OCI-LY3 (cell line): ENCODE data around the gene ANKRD11.

Experiments
- H2AFZ ChIP-seq: fragments of 200-600, 300-600 bp; shearing (Covaris generic); 2 replicates; pipeline ENCODE4 v1.6.0; 2014; ENCODE audit warnings: antibody characterized with exemption, low read depth, low read length
- H3K27ac ChIP-seq: fragments of 200-600, 300-600 bp; sonication (generic); 2 replicates; pipeline ENCODE4 v1.5.1; 2014; ENCODE audit warnings: mild to moderate bottlenecking, low read length, moderate library complexity, mixed read lengths
- H3K27me3 ChIP-seq: fragments of 200-600, 300-600 bp; sonication (generic); 2 replicates; pipeline ENCODE4 v1.6.1; 2014; ENCODE audit warnings: low read depth, low read length, mixed read lengths
- H3K36me3 ChIP-seq: fragments of 200-600, 300-600 bp; sonication (generic); replicated peaks from 2 replicates; pipeline ENCODE3; 2014; ENCODE audit warnings: low read depth, low read length, mixed read lengths
- H3K4me1 ChIP-seq: fragments of 300-600, 200-600 bp; sonication (generic); 2 replicates; pipeline ENCODE4 v1.6.1; 2014; ENCODE audit warnings: low read length, mixed read lengths
- H3K4me2 ChIP-seq: fragments of 200-600, 300-600 bp; sonication (generic); 2 replicates; pipeline ENCODE4 v1.6.1; 2014; ENCODE audit warnings: low read length, mixed read lengths
- H3K4me3 ChIP-seq: fragments of 300-600, 200-600 bp; sonication (generic); 2 replicates; pipeline ENCODE4 v1.5.1; 2014; ENCODE audit warnings: antibody characterized with exemption, mild to moderate bottlenecking, low read length, moderate library complexity
- H3K79me2 ChIP-seq: fragments of 300-600, 200-600 bp; shearing (Covaris generic); 2 replicates; pipeline ENCODE4 v1.6.1; 2014; ENCODE audit warnings: mild to moderate bottlenecking, low read length, mixed read lengths
- H3K9ac ChIP-seq: fragments of 300-600, 200-600 bp; shearing (Covaris generic); 2 replicates; pipeline ENCODE4 v1.6.0; 2014; ENCODE audit warnings: mild to moderate bottlenecking, low read length, moderate library complexity
- H3K9me3 ChIP-seq: fragments of 200-600, 300-600 bp; shearing (Covaris generic); 2 replicates; pipeline ENCODE4 v1.6.1; 2014; ENCODE audit warnings: low read length, mixed read lengths; ENCODE audit not compliant: insufficient read depth
- H4K20me1 ChIP-seq: fragments of 200-600, 300-600 bp; sonication (generic); 2 replicates; pipeline ENCODE4 v1.6.1; 2016; ENCODE audit warnings: low read length, mixed read lengths; ENCODE audit not compliant: insufficient read depth
- CTCF ChIP-seq: fragments of 200-600, 300-600 bp; sonication (generic); IDR thresholded peaks from 2 replicates; pipeline ENCODE4 v1.5.1; 2014; ENCODE audit warnings: antibody characterized with exemption, low read length, low read depth
- EZH2phosphoT487 ChIP-seq: fragments of 200-600 bp; shearing (Covaris generic); IDR thresholded peaks from 2 replicates; pipeline ENCODE4 v1.6.1; 2018; ENCODE audit warnings: antibody characterized with exemption, mixed run types, low read depth

Gene ANKRD11

DNA sequence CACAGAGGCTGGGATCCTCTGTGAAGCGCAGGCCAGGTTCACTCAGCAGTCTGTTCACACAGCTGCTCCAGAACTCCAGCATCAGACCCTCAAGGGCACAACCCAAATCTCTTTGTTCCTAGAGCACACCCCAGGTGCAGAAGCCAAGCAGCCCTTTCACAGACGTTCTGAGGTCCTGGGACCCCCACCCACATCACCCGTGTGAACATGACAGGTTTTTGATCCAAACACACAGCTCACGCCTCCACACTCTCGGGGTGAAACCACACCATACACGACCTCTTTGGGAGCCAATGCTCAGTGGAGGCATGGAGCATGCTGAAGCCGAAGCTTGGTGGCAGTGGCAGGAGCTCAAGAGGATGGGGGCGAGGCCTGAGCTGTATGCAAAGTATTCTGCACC, 175.5 kb downstream of the ANKRD11 start:
- Histone ChIP-seq H3K4me3 (no peak overlapping the region), H3K4me2 (no peak overlapping the region)
- TF ChIP-seq EZH2phosphoT487 (no peak), CTCF (no peak)

DNA sequence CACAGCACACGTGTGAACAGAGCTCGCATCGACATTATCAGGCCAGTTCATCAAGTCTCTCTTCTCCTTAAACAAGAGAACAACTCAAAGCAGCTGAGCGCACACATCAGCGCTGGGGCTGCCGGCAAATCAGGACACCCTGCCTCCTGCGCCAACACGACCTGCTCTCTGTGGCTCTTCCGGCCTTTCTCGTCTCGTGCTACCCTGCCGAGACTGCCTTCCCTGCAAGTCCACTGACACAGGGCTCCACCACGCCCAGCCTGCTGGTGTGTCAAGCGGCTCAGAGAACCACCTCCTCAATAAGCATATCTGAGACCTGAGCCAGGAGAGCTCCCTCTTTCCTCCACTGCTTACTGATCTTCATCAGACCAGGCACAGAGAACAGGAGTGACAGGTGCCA, 176.0 kb downstream of the ANKRD11 start:
- Histone ChIP-seq H3K27me3 (no peaks in the 10 kb centered on the region), H3K36me3 (peaks cover 44% of the 10 kb centered on the region), H3K4me2 (no peak overlapping the region), H3K79me2 (peaks cover 99% of the 10 kb centered on the region), H4K20me1 (peaks cover 99% of the 10 kb centered on the region), H3K9me3 (no peaks in the 10 kb centered on the region), H3K4me3 (no peak overlapping the region), H2AFZ (no peak overlapping the region), H3K9ac (no peak overlapping the region), H3K27ac (no peak overlapping the region), H3K4me1 (no peaks in the 10 kb centered on the region)
- TF ChIP-seq CTCF (no peak), EZH2phosphoT487 (no peak)

More for the DNA sequence above, 175.5 kb downstream of the ANKRD11 start:
- Histone ChIP-seq H3K9me3 (no peaks in the 10 kb centered on the region), H3K4me1 (no peaks in the 10 kb centered on the region), H3K27me3 (no peaks in the 10 kb centered on the region), H4K20me1 (peaks cover 99% of the 10 kb centered on the region), H3K9ac (no peak overlapping the region), H2AFZ (no peak overlapping the region), H3K27ac (no peak overlapping the region), H3K36me3 (peaks cover 44% of the 10 kb centered on the region), H3K79me2 (peaks cover 99% of the 10 kb centered on the region)

GRCh38 chr16:89313583-89313982, 176.8 kb downstream of the ANKRD11 start:
- Histone ChIP-seq H3K4me1 (no peaks in the 10 kb centered on the region), H3K79me2 (peaks cover 99% of the 10 kb centered on the region), H3K4me2 (no peak overlapping the region), H3K9ac (no peak overlapping the region), H3K4me3 (no peak overlapping the region), H3K36me3 (peaks cover 44% of the 10 kb centered on the region), H3K27me3 (no peaks in the 10 kb centered on the region), H4K20me1 (peaks cover 99% of the 10 kb centered on the region), H3K9me3 (no peaks in the 10 kb centered on the region), H2AFZ (no peak overlapping the region), H3K27ac (no peak overlapping the region)
- TF ChIP-seq EZH2phosphoT487 (no peak), CTCF (no peak)

DNA sequence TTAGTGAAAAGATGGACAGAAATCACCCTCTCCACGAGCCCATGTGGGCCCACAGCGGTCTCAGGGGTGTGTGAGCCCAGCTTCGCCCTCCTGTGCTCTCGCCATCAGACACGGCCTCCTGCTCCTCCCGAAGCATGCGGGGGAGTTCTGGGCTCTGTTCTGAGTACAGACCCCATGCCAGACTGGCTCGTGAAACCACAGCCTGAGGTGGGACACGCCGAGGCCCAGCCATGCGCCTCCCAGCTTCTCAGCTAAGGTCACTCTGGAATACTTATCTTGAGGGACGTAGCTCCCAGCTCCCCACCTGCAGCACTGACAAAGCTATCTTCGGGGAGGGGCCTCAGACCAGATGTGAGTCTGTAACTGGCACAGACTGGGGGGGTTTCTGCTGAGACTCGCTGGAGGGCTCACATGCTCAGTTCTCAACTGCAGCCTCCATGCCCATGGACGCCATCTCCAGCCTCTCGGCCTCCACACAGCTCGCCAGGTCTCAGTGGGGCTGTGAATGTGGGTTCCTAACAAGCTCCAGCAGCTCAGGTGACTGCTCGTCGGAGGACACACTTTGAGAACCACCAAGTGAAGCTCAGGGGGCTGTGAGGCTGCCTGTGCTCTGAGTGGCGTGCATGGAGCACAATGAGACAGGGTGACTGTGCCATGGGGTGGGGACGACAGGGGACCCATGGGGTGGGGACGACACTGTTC, 177.6 kb downstream of the ANKRD11 start:
- TF ChIP-seq EZH2phosphoT487: no peak
- TF ChIP-seq CTCF: no peak
- peaks cover 99% of the 10 kb centered on the region for H3K79me2 ChIP-seq
- no peak overlapping the region for H3K4me2 ChIP-seq
- no peaks in the 10 kb centered on the region for H3K27me3 ChIP-seq
- H3K4me1 ChIP-seq: no peaks in the 10 kb centered on the region
- no peak overlapping the region for H2AFZ ChIP-seq
- no peaks in the 10 kb centered on the region for H3K9me3 ChIP-seq
- no peak overlapping the region for H3K9ac ChIP-seq
- no peak overlapping the region for H3K4me3 ChIP-seq
- H3K27ac ChIP-seq: no peak overlapping the region
- peaks cover 99% of the 10 kb centered on the region for H4K20me1 ChIP-seq
- peaks cover 45% of the 10 kb centered on the region for H3K36me3 ChIP-seq
